Stimulated activated CD4-positive, alpha-beta T cell treated with anti-CD3 and anti-CD28 coated beads, Interleukin-4, amount 100 ng/mL, for 24 hours (primary cell): ENCODE results near the gene NXNL2.

Source experiments
- DNase-seq: peaks from one replicate; pipeline ENCODE4 v3.0.0-alpha.2; 2020

NXNL2 gene

DNA sequence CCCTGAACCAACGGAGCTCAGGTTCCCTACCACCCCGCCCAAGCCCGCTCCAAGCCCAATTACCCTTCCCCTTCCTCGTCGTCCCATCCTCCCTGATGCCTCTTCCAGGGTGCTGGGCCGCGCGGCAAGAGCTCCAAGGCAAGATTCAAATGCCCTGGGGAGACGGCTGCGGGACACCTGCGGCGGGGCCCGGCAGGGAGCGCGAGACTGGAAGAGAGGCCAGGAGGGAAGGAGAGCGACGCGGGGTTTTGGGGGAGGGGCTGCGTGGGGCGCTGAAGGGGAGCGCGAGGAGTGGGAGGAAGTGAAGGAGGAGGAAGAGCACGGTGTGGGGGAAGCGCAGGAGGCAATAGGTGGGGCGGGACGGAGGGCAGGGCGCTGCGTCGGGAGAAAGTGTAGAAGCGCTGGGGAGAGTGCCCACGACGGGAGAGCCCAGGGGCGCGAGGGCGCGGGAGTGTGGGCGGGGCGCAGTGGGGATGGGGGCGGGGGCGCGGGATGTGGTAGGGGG lies 975 bp upstream of the NXNL2 start:
- no peak for DNase-seq

GRCh38 chr9:88535226-88536022 lies 446 bp downstream of the NXNL2 start:
- DNase-seq: no peak

DNA sequence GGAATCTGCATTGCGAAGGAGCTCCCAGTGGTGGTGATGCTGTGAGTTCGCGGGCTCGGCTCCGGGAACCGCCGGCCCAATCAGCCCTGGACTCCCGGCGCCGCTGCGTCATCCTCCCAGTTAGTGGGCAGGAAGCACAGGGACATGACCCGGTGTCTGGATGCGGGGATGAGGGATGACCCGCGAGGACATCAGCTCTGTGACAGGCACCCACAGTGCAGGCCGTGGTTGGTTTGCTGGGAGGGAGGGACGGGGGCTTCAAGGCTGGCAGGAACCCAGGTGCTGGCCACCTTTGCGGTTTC lies 996 bp downstream of the NXNL2 start:
- no peak for DNase-seq

GRCh38 chr9:88536951-88537760 lies 2.2 kb downstream of the NXNL2 start:
- no peak for DNase-seq

- DNase-seq: no peak
Measured at GRCh38 chr9:88537761-88538091, 2.7 kb downstream of the NXNL2 start.

GRCh38 chr9:88538311-88539085 lies 3.5 kb downstream of the NXNL2 start:
- DNase-seq: no peak

GRCh38 chr9:88539246-88539645 lies 4.3 kb downstream of the NXNL2 start:
- no peak for DNase-seq

GRCh38 chr9:88540251-88540763 lies 5.3 kb downstream of the NXNL2 start:
- no peak for DNase-seq

- DNase-seq: no peak
Measured at GRCh38 chr9:88544245-88544644, 9.3 kb downstream of the NXNL2 start.

DNA sequence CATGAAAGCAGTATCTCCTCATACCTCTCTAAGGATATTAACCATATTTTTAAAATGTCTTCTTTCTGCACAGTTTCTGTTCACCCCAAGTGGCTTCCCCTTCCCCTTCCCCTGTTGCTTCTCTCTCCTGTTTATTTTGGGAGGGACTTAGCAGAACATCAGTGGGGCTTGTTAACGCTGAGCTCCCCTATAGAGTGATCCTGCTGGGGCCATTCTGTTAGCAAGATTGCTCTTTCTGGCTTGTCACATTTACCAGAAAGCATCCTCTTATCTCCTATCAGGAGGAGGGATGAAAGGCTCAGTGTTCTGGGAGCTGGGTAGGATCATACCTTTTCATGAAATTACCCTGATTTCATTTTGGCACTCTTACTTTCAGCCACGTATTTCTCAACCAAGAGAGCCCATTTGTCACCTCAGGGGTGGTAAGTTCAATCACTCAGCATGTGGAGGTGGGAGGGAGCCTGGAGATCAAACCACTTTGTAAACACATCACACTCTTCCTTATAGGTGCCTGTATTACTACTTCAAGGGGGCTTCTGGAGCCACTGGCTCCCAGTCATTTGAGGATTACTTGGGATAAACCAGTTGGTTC lies 16.7 kb downstream of the NXNL2 start:
- DNase-seq: no peak

DNA sequence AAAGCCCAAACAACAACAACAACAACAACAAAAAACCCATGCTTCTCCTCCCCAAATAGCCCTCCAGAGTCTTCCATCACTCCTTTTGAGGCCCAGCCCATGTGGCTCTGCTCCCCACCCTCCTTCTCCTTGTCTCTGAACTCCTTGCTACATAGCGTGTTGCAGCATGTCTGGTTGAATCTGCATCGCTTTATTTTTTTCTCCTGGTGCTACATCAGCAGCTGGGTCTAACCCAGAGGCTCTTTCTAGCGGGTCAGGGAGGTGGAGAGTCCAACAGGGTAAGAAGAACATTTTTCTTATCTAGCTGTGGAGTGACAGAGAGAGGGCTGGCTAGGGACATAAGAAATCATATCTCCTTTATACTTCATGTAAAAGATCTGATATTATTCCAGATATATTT lies 18.4 kb downstream of the NXNL2 start:
- no peak for DNase-seq

DNA sequence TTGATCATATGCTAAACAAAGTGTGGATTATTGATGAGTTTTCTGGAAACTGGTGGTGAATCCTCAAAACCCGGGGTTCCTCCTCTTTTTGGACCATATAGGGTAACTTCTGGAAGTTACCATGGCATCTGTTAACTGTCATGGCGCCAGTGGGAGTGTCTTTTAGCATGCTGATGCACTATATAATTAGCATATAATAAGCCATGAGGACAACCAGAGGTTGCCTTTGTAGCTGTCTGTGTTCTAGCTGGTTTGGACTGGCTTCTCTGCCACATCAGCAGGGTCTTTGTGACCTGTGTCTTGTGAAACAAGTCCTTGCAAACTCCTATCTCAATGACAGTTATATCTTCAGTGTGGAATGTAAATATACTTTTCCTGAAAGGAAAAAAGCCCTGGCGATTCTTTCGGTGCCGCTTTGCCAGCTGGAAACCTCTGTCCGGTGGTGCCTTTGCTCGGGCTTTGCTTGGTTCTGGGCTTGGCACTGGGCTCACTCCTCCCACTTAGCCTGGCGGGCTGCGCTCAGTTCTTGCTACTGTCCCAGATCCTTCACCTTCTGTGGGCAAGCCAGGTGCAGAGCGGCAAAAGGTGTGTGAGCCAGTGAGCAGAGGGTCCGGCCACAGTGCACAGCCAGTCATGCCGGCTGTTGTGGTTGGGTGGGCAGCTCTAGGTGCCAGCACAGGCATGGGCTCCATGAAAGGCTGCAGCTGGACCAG lies 20.4 kb downstream of the NXNL2 start:
- no peak for DNase-seq

DNA sequence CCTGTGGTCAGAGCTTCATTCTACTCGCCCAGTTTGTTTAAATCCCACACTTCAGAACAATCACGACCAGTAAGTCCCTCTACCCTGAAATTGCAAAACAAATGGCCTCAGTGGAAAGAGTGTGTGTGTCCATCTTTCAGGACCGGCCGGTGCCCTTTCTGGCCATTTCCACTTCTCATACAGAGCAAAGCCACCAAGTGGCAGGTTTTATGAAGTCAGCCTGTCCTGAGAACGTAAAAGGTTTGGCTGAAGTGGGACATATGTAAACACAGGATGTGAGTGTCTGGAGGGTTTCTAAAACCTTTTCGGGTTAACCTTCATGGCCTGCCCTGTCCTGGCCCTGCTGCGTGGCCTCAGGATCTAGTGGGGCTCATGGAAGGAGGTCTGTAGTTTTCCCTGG lies 24.7 kb downstream of the NXNL2 start:
- DNase-seq: no peak

DNA sequence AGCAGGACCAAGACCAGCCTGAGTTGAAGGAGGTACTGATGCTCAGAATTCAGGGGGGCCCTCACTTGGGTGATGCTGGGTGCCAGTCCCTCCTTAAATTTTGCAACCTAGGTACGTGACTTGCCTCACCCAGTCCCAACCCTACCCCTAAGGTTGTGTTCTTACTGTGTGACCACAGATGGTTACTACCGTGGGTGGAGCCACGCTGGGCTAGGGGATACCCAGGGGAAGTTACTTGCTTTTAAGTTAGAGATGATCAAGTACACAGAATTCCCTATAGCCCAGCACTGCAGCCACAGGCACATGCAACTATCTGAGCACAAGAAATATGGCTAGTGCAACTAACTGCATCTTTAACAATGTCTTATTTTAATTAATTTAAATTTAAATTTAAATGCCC lies 32.9 kb downstream of the NXNL2 start:
- no peak for DNase-seq

- DNase-seq: no peak
Measured at GRCh38 chr9:88571419-88571818, 36.4 kb downstream of the NXNL2 start.

DNA sequence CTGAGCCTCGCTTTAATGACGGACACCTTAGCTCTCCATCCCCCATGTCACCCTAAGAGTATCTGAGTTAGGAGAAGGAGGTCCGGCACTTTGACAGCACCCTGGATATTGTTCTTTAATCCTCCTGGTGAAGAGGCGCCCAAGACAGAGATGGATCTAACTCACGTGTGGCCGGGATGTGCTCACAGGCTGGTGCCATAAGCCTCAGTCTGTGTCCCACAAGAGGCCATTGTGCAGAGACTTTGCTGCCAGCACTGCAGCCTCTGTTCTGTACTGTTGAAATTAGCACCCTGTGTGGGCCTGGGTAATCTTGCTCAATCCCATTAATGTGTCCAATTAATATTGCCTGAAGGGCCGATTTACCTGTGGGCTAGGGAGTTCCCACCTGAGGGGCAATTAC lies 37.7 kb downstream of the NXNL2 start:
- no peak for DNase-seq

GRCh38 chr9:88574953-88575352 lies 40.0 kb downstream of the NXNL2 start:
- no peak for DNase-seq

DNA sequence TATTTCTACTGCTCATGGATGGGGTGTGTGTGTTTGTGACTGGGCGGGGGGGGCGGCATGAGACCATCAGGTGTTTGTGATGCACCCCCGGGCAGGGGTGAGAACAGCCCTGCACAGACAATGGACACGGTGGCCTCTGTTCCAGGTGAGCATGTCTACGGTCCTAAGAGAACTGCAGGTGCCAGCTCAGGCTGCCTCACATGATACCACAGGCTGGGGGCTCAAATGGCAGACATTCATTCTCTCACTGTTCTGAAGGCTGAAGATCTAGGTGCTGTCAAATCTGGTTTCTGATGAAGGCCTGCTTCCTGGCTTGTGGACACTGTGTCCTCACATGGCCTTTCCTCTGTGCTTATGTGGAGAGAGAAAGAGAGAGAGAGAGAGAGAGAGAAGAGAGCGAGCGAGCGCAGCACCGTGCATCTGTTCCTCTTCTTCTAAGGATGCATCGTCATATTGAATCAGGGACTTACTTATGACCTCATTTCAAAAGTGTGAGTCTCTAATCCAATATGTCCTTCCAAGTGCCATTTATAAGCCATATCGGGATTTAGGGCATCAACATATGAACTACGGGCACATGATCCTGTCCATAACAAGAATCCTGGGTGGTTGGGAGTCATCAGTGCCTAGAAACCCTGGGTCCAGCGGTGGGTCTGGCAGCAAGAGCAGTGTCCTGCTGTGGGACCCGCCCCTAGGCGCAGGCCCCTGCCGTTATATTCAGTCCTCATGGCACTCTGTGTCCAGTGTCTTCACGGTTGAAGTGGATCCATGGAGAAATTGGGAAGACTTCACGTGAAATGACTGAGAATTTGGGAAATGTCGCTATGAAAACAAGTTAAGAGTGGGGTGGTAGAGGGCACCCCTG lies 42.5 kb downstream of the NXNL2 start:
- DNase-seq: no peak

GRCh38 chr9:88578121-88579049 lies 43.4 kb downstream of the NXNL2 start:
- DNase-seq: peak; percentile 70

GRCh38 chr9:88579050-88579715 lies 44.2 kb downstream of the NXNL2 start:
- no peak for DNase-seq
